Upper lobe of right lung (tissue), 1 donor: ENCODE data around the gene HTR1B. TPM values are rescaled to one million over a fixed set of nuclear protein-coding genes. Genes with fewer than 3 reads are reported as not detected.

Experiments used
- ATAC-seq: fragments of 200-7000 bp; cut with Tn5 transposase; one replicate; pipeline ENCODE4 v1.9.1; 2020; ENCODE audit warnings: mild to moderate bottlenecking, moderate library complexity
- DNase-seq: peaks from one replicate; pipeline ENCODE4 v3.0.0-alpha.2; 2020
- H3K27ac ChIP-seq: fragments of 200-600 bp; one replicate; pipeline ENCODE4 v1.8.0; 2022
- H3K27me3 ChIP-seq: fragments of 200-600 bp; one replicate; pipeline ENCODE4 v1.8.0; 2022; ENCODE audit warnings: mild to moderate bottlenecking
- H3K36me3 ChIP-seq: fragments of 200-600 bp; one replicate; pipeline ENCODE4 v1.8.0; 2022
- H3K4me1 ChIP-seq: fragments of 200-600 bp; one replicate; pipeline ENCODE4 v1.8.0; 2022
- H3K4me3 ChIP-seq: fragments of 200-600 bp; one replicate; pipeline ENCODE4 v1.8.0; 2022; ENCODE audit warnings: mild to moderate bottlenecking
- H3K9me3 ChIP-seq: fragments of 200-600 bp; one replicate; pipeline ENCODE4 v1.8.0; 2022
- CTCF ChIP-seq: fragments of 200-600 bp; IDR thresholded peaks from one replicate; pipeline ENCODE4 v1.8.0; 2022; ENCODE audit warnings: antibody characterized with exemption
- intact Hi-C: fragments of 100-400 bp; cut with DNase I; formaldehyde crosslinking; loops from one replicate; pipeline ENCODE4 v1.11.0; 2022
- total RNA-seq: library from RNA; stranded (reverse); fragmentation: NEBNext Ultra II Directional; extraction: Animal tissue kit (Norgen Biotek cat#: 25700); gene quantifications from one replicate; pipeline ENCODE4 v1.2.1, GENCODE V29; 2021
- donor health status: DM: no; HTN: yes; CAD: no; lungs with severe emphysema.

HTR1B gene
- total RNA-seq, 1 donor from 2014 or later: 0.84 TPM

- intact Hi-C loops: no loop called here
- H3K4me1 ChIP-seq: no peaks in the 10 kb centered on the region
- DNase-seq (no peak), ATAC-seq (no peak)
- H3K27me3 ChIP-seq: no peaks in the 10 kb centered on the region
- H3K9me3 ChIP-seq: no peaks in the 10 kb centered on the region
- no peak overlapping the region for H3K4me3 ChIP-seq
- no peak for TF ChIP-seq CTCF
- no peaks in the 10 kb centered on the region for H3K36me3 ChIP-seq
- H3K27ac ChIP-seq: no peak overlapping the region
Observed at GRCh38 chr6:77487808-77488425, 24.6 kb upstream of the HTR1B start.

GRCh38 chr6:77482981-77483380, 19.7 kb upstream of the HTR1B start:
- no peaks in the 10 kb centered on the region for H3K27me3 ChIP-seq
- no peak for ATAC-seq

GRCh38 chr6:77474973-77475372, 11.7 kb upstream of the HTR1B start:
- H3K9me3 ChIP-seq: no peaks in the 10 kb centered on the region
- H3K27me3 ChIP-seq: no peaks in the 10 kb centered on the region
- ATAC-seq (peak; percentile 24), DNase-seq (peak; percentile 53)
- H3K36me3 ChIP-seq: no peaks in the 10 kb centered on the region
- intact Hi-C loops: no loop called here
- no peak overlapping the region for H3K4me3 ChIP-seq
- H3K27ac ChIP-seq: no peak overlapping the region
- no peak for TF ChIP-seq CTCF
- H3K4me1 ChIP-seq: no peaks in the 10 kb centered on the region

More at GRCh38 chr6:77482981-77483380, 19.7 kb upstream of the HTR1B start:
- H3K36me3 ChIP-seq: no peaks in the 10 kb centered on the region
- H3K4me3 ChIP-seq: no peak overlapping the region
- H3K9me3 ChIP-seq: no peaks in the 10 kb centered on the region
- H3K27ac ChIP-seq: no peak overlapping the region
- TF ChIP-seq CTCF: no peak
- intact Hi-C loops: no loop called here
- no peak for DNase-seq
- no peaks in the 10 kb centered on the region for H3K4me1 ChIP-seq

GRCh38 chr6:77474286-77474956, 11.1 kb upstream of the HTR1B start:
- H3K9me3 ChIP-seq: no peaks in the 10 kb centered on the region
- H3K36me3 ChIP-seq: no peaks in the 10 kb centered on the region
- H3K27me3 ChIP-seq: no peaks in the 10 kb centered on the region
- DNase-seq: no peak
- no peak for ATAC-seq
- no peak overlapping the region for H3K27ac ChIP-seq
- no peak for TF ChIP-seq CTCF
- intact Hi-C loops: no loop called here
- no peak overlapping the region for H3K4me3 ChIP-seq
- H3K4me1 ChIP-seq: no peaks in the 10 kb centered on the region

GRCh38 chr6:77470983-77471382, 7.7 kb upstream of the HTR1B start:
- no peak for TF ChIP-seq CTCF
- no peaks in the 10 kb centered on the region for H3K36me3 ChIP-seq
- intact Hi-C loops: no loop called here
- no peak overlapping the region for H3K27ac ChIP-seq
- H3K4me3 ChIP-seq: no peak overlapping the region
- DNase-seq (no peak), ATAC-seq (no peak)
- H3K4me1 ChIP-seq: peaks cover 3% of the 10 kb centered on the region
- H3K9me3 ChIP-seq: no peaks in the 10 kb centered on the region
- H3K27me3 ChIP-seq: peaks cover 6% of the 10 kb centered on the region
